ENCODE measurements around the gene ZBTB22. TPM values are rescaled to one million over a fixed set of nuclear protein-coding genes. Genes with fewer than 3 reads are reported as not detected.

The ZBTB22 gene
- total and polyA plus RNA-seq, 2 experiments from 2014 or later, result 29.1 to 48.0 TPM

DNA sequence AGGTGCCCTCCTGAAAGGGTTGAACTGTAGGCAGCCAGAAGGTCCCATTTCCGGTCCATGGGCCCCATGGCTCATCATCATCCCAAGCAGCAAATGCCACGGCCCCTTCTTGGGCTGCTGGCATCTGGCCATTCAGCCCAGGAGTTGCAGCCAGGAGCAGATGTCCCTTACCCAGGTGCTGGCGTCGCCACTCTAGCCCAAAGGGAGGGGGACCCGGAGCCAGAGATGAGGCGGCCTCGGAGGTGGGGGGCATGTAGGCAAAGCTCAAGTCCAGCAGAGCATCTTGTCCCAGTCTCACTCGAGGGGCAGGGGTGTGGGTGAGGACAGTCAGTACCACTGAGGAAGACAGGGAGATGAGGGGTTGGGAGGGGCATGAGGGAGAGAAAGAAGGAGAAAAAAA is 12.5 kb downstream of the ZBTB22 start:
- H3K4me1 ChIP-seq (ENCODE audit: low read depth), result no peaks in the 10 kb centered on the region
- H3K9me3 ChIP-seq (ENCODE audit: low read depth), result no peaks in the 10 kb centered on the region
- H3K4me3 ChIP-seq, result no peak overlapping the region
- TF ChIP-seq, protein P1, sequence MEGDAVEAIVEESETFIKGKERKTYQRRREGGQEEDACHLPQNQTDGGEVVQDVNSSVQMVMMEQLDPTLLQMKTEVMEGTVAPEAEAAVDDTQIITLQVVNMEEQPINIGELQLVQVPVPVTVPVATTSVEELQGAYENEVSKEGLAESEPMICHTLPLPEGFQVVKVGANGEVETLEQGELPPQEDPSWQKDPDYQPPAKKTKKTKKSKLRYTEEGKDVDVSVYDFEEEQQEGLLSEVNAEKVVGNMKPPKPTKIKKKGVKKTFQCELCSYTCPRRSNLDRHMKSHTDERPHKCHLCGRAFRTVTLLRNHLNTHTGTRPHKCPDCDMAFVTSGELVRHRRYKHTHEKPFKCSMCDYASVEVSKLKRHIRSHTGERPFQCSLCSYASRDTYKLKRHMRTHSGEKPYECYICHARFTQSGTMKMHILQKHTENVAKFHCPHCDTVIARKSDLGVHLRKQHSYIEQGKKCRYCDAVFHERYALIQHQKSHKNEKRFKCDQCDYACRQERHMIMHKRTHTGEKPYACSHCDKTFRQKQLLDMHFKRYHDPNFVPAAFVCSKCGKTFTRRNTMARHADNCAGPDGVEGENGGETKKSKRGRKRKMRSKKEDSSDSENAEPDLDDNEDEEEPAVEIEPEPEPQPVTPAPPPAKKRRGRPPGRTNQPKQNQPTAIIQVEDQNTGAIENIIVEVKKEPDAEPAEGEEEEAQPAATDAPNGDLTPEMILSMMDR (IDR thresholded peaks at IDR 0.05; ENCODE audit: low read depth, low read length), result no peak
- DNase-seq (ENCODE audit: low read depth in 1 of 2, low spot score in 1 of 2), result no peak
- no peak overlapping the region for H3K27ac ChIP-seq
- no peaks in the 10 kb centered on the region for H3K27me3 ChIP-seq
- H3K36me3 ChIP-seq, result no peaks in the 10 kb centered on the region

DNA sequence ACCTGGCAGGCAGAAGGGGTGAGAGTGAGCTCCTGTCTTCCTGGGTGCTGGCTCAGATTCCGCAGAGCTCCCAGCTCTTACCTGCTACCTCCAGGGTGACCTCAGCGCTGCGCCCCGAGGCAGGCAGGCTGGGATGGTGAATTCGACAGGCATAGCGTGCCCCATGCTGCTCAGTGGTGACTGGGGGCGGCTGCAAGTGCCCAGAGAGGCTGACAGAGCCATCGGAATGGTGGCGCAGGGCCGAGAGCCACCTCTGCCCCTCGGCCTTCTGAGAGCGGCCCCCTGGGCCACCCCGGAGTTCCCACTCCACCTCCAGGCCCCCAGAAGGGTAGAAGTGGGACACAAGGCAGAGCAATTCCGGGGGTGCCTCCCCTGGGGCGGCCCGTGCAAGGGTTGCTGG is 13.3 kb downstream of the ZBTB22 start:
- H3K27me3 ChIP-seq, result no peaks in the 10 kb centered on the region
- no peak overlapping the region for H3K4me3 ChIP-seq
- no peaks in the 10 kb centered on the region for H3K4me1 ChIP-seq (ENCODE audit: low read depth)
- no peak for DNase-seq (ENCODE audit: low read depth in 1 of 2, low spot score in 1 of 2)
- TF ChIP-seq, protein P1 (IDR thresholded peaks at IDR 0.05; ENCODE audit: low read depth, low read length), result no peak
- H3K36me3 ChIP-seq, result no peaks in the 10 kb centered on the region
- no peaks in the 10 kb centered on the region for H3K9me3 ChIP-seq (ENCODE audit: low read depth)
- no peak overlapping the region for H3K27ac ChIP-seq

DNA sequence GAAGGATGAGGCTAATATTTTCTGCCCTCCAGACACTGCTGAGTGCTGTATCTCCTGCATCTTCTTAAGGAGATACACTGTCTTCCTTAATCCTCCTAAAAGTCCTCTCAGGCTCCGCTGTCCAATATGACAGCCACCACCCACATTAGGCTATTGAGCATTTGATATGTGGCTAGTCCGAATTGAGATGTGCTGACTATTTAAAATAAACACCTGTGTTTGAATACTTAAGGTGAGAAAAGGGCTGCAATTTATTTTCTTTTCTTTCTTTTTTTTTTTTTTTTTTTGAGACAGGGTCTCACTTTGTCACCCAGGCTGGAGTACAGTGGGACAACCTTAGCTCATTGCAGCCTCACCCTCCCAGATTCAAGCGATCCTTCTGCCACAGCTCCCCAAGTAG is 15.7 kb downstream of the ZBTB22 start:
- Histone ChIP-seq H3K4me1 (ENCODE audit: low read depth) (peaks cover 3% of the 10 kb centered on the region), H3K9me3 (ENCODE audit: low read depth) (no peaks in the 10 kb centered on the region), H3K27me3 (no peaks in the 10 kb centered on the region), H3K36me3 (no peaks in the 10 kb centered on the region), H3K27ac (no peak overlapping the region), H3K4me3 (no peak overlapping the region)
- DNase-seq (ENCODE audit: low read depth in 1 of 2, low spot score in 1 of 2), result no peak
- TF ChIP-seq, protein P1 (IDR thresholded peaks at IDR 0.05; ENCODE audit: low read depth, low read length), result no peak

DNA sequence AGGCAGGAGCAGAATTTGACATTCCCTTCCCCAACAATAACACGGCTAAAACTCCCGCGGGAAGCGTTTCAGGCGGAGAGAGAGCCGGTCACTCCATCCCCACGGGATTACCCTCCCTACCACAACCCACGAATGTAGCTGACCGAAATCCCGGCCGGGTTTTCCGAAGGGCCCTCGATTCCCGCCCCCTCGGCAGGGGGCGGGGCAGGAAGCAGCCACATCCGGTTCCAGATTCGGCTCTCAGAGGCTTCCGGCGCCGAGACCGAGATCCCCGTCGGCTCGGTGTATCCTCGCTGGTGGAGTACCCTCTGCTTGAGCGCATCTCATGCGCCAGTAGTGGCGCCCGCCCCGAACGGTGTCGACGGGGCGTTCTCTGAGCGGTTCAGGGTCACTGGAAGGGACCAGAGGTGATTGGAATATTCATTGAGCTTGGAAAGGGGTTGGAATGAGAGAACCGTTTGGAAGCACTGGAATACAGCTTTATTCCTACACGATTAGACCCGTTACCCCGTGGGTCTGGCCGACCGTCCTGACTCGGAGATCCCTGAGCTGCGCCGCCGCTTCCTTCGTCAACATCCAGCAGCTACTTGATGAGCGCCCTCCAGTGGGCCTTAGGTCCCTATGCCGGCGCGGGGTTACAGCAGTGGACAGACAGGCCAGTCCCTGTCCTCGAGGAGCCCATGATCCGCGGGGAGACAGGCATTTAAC is 18.2 kb downstream of the ZBTB22 start:
- Histone ChIP-seq H3K36me3 (peaks cover 5% of the 10 kb centered on the region), H3K9me3 (ENCODE audit: low read depth) (no peaks in the 10 kb centered on the region), H3K27me3 (no peaks in the 10 kb centered on the region), H3K27ac (peak overlapping the region; percentile 95), H3K4me3 (peak overlapping the region; percentile 97), H3K4me1 (ENCODE audit: low read depth) (peaks cover 3% of the 10 kb centered on the region)
- peak; percentile 93 to 96 for DNase-seq (ENCODE audit: low read depth in 1 of 2, low spot score in 1 of 2)
- TF ChIP-seq, protein P1 (IDR thresholded peaks at IDR 0.05; ENCODE audit: low read depth, low read length), result peak; percentile 85

DNA sequence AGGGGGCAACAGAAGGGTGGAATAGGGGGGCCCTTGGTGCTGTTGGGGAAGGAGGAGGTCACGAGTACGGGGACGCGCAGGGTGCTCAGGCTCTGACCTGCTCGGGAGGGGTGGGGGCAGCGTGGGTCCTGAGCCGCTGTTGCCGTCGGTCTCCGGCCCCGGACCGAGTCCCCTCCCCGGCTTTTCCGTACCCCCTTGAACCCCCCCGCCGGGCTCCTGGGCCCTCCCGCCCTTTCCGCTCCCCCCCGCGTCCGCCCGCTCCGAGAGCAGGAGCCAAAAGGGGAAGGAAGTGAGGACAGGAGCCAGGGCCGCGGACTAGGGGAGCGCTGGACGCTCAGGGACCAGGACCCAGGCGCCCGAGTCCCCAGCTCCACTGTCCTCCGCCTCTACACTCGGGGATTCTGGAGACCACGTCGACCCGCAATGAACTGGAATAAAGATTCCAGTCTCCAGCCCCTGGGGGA is 18.7 kb downstream of the ZBTB22 start, which contains the start of gene RGL2:
TSS of gene RGL2 (minus strand) at position 170 of the 464 bp plus-strand sequence. CDS start 332 bp downstream, outside the sequence.
- peaks cover 7% of the 10 kb centered on the region for H3K36me3 ChIP-seq
- DNase-seq (ENCODE audit: low read depth in 1 of 2, low spot score in 1 of 2), result peak; percentile 63 to 75
- H3K27me3 ChIP-seq, result no peaks in the 10 kb centered on the region
- peak within 1 kb of the TSS; percentile 95 for H3K27ac ChIP-seq
- TF ChIP-seq, protein P1 (IDR thresholded peaks at IDR 0.05; ENCODE audit: low read depth, low read length), result no peak
- no peaks in the 10 kb centered on the region for H3K9me3 ChIP-seq (ENCODE audit: low read depth)
- peaks cover 3% of the 10 kb centered on the region for H3K4me1 ChIP-seq (ENCODE audit: low read depth)
- peak within 1 kb of the TSS; percentile 97 for H3K4me3 ChIP-seq

Data from cardiac muscle cell (in vitro differentiated cells and primary cell).